Suprapubic skin (tissue), 4 donors: ENCODE measurements around the gene CARD8. TPM values are rescaled to one million over a fixed set of nuclear protein-coding genes. Genes with fewer than 3 reads are reported as not detected.
"Not testable (repeated sequence)": the region's sequence is repeated elsewhere in the genome, so short reads cannot be mapped to it uniquely, and the experiment has no call there.

Source experiments
- DNase-seq, 2 donors: peaks; one replicate each; pipeline ENCODE4 v3.0.0-alpha.2; 2019; ENCODE audit warnings: low spot score in 2 of 2
- H3K27ac ChIP-seq: fragments of 200-600 bp; sonication (generic); one replicate; pipeline ENCODE4 v1.5.1; 2019
- H3K27me3 ChIP-seq: fragments of 200-600 bp; sonication (generic); one replicate; pipeline ENCODE4 v1.5.1; 2019
- H3K36me3 ChIP-seq: fragments of 200-600 bp; sonication (generic); one replicate; pipeline ENCODE4 v1.5.1; 2019
- H3K4me1 ChIP-seq: fragments of 200-600 bp; sonication (generic); one replicate; pipeline ENCODE4 v1.5.1; 2019
- H3K4me3 ChIP-seq: fragments of 200-600 bp; sonication (generic); one replicate; pipeline ENCODE4 v1.5.1; 2019; ENCODE audit warnings: mild to moderate bottlenecking
- H3K9me3 ChIP-seq: fragments of 200-600 bp; sonication (generic); one replicate; pipeline ENCODE4 v1.5.1; 2019
- CTCF ChIP-seq, 2 donors: fragments of 200-600 bp in 1 of 2; fragments of 450-650 bp in 1 of 2; sonication (generic) in 1 of 2; IDR thresholded peaks; one replicate each; pipeline ENCODE4 v1.5.1; 2016 to 2019; ENCODE audit warnings: antibody characterized with exemption in 2 of 2, mild to moderate bottlenecking in 1 of 2, moderate library complexity in 1 of 2
- EP300 ChIP-seq: sonication (generic); formaldehyde crosslinking; IDR thresholded peaks from one replicate; pipeline ENCODE4 v1.6.1; 2017; ENCODE audit warnings: antibody characterized with exemption
- POLR2A ChIP-seq, 2 donors: fragments of 450-650 bp; IDR thresholded peaks; one replicate each; pipeline ENCODE4 v1.6.1; 2017; ENCODE audit warnings: antibody characterized with exemption in 2 of 2, mild to moderate bottlenecking in 2 of 2, moderate library complexity in 2 of 2
- POLR2AphosphoS5 ChIP-seq, 3 donors: sonication (generic); formaldehyde crosslinking; IDR thresholded peaks; one replicate each; pipeline ENCODE4 v1.6.1; 2017; ENCODE audit warnings: antibody characterized with exemption in 3 of 3
- WGBS: methylation state at CpG from one replicate; pipeline ENCODE4 v1.1.5; 2018; 5-methylcytosine and 5-hydroxymethylcytosine counted together
- total RNA-seq, 4 donors: library from RNA; depleted of rRNA; stranded (reverse); fragments of >200 nt; gene quantifications; one replicate each; pipeline ENCODE4 v1.1.0, GENCODE V29; 2016

CARD8 gene
- total RNA-seq, 4 donors from 2014 or later = 11.5 to 40.6 (median 18.7) TPM

GRCh38 chr19:48248081-48248833 lies 7.5 kb downstream of the CARD8 start:
- Histone ChIP-seq H3K27ac (no peak overlapping the region), H3K36me3 (peaks cover 4% of the 10 kb centered on the region), H3K4me1 (no peaks in the 10 kb centered on the region), H3K27me3 (no peaks in the 10 kb centered on the region), H3K9me3 (no peaks in the 10 kb centered on the region), H3K4me3 (peak overlapping the region; percentile 39)
- WGBS = 88% methylated on average over 7 of the region's 7 CpGs
- TF ChIP-seq POLR2A (IDR thresholded peaks at IDR 0.05) = no peak
- no peak for TF ChIP-seq POLR2AphosphoS5 (IDR thresholded peaks at IDR 0.05)
- no peak for TF ChIP-seq CTCF (IDR thresholded peaks at IDR 0.05)
- no peak for TF ChIP-seq EP300
- DNase-seq = no peak

GRCh38 chr19:48247212-48247611 lies 8.5 kb downstream of the CARD8 start:
- Histone ChIP-seq H3K36me3 (peaks cover 4% of the 10 kb centered on the region), H3K4me1 (no peaks in the 10 kb centered on the region), H3K27ac (no peak overlapping the region), H3K27me3 (no peaks in the 10 kb centered on the region), H3K4me3 (no peak overlapping the region), H3K9me3 (no peaks in the 10 kb centered on the region)
- 96% methylated on average over 3 of the region's 3 CpGs for WGBS
- no peak for TF ChIP-seq POLR2A (IDR thresholded peaks at IDR 0.05)
- no peak for TF ChIP-seq CTCF (IDR thresholded peaks at IDR 0.05)
- TF ChIP-seq POLR2AphosphoS5 (IDR thresholded peaks at IDR 0.05) = no peak
- TF ChIP-seq EP300 = no peak
- DNase-seq = no peak

GRCh38 chr19:48246101-48246500 lies 9.6 kb downstream of the CARD8 start:
- TF ChIP-seq POLR2AphosphoS5 (IDR thresholded peaks at IDR 0.05) = no peak
- no peak for TF ChIP-seq CTCF (IDR thresholded peaks at IDR 0.05)
- no peak for TF ChIP-seq EP300
- TF ChIP-seq POLR2A (IDR thresholded peaks at IDR 0.05) = no peak
- DNase-seq = no peak
- Histone ChIP-seq H3K27ac (no peak overlapping the region), H3K9me3 (no peaks in the 10 kb centered on the region), H3K36me3 (peaks cover 8% of the 10 kb centered on the region), H3K4me1 (no peaks in the 10 kb centered on the region), H3K4me3 (no peak overlapping the region), H3K27me3 (no peaks in the 10 kb centered on the region)
- 74% methylated on average over 5 of the region's 5 CpGs for WGBS

- Histone ChIP-seq H3K9me3 (no peaks in the 10 kb centered on the region), H3K4me1 (no peaks in the 10 kb centered on the region), H3K36me3 (peaks cover 20% of the 10 kb centered on the region), H3K27ac (no peak overlapping the region), H3K4me3 (no peak overlapping the region), H3K27me3 (no peaks in the 10 kb centered on the region)
- DNase-seq = no peak
- no peak for TF ChIP-seq CTCF (IDR thresholded peaks at IDR 0.05)
- no peak for TF ChIP-seq EP300
- TF ChIP-seq POLR2AphosphoS5 (IDR thresholded peaks at IDR 0.05) = no peak
- TF ChIP-seq POLR2A (IDR thresholded peaks at IDR 0.05) = no peak
- 69% methylated on average over 5 of the region's 5 CpGs for WGBS
Observed at GRCh38 chr19:48244281-48244680, 11.4 kb downstream of the CARD8 start.

- not testable (repeated sequence) for H3K4me1 ChIP-seq, H3K9me3 ChIP-seq, H3K27me3 ChIP-seq, H3K27ac ChIP-seq, H3K4me3 ChIP-seq, DNase-seq
- H3K36me3 ChIP-seq = peaks cover 26% of the 10 kb centered on the region
- WGBS = 93% methylated on average over 5 of the region's 6 CpGs
Observed at GRCh38 chr19:48241771-48242170, 13.9 kb downstream of the CARD8 start.
